HepG2 (cell line): Measurements from ENCODE around the gene FGF1. TPM values are rescaled to one million over a fixed set of nuclear protein-coding genes. Genes with fewer than 3 reads are reported as not detected.

Experiments
- ATAC-seq: fragments of 200-7000 bp; cut with Tn5 transposase; 3 replicates; pipeline ENCODE4 v1.9.1; 2020; ENCODE audit warnings: mild to moderate bottlenecking, moderate library complexity
- BruUV-seq: library from RNA; stranded (reverse); fragments of 400-500 nt; replicated peaks from 2 replicates; lab custom pipeline; 2021; lab: Mats Ljungman, UMichigan
- CTCF ChIA-PET: fragments of 300-600 bp; formaldehyde crosslinking; extraction: SDS; loops from one replicate; lab custom pipeline; 2021; ENCODE audit warnings: low total read pairs, inconsistent platforms, low intra/inter-chr PET ratio; lab: Yijun Ruan, JAX
- POLR2A ChIA-PET: fragments of 350-600 bp; sonication (Branson Sonifier 250); formaldehyde crosslinking; loops from one replicate; lab custom pipeline; 2020; ENCODE audit warnings: antibody characterized with exemption, inconsistent platforms; lab: Yijun Ruan, JAX
- DNase-seq: peaks from one replicate; pipeline ENCODE4 v3.0.0-alpha.2; 2015; ENCODE audit warnings: low spot score
- FAIRE-seq: peaks from 3 replicates; lab custom pipeline; 2011; peaks lifted over from hg19 to GRCh38; lab: Jason Lieb, UNC
- H2AFZ ChIP-seq: one replicate; pipeline ENCODE4 v1.6.1; 2011; ENCODE audit warnings: low read length, inconsistent platforms
- H3K27ac ChIP-seq: fragments of 300-600 bp; 3 replicates; pipeline ENCODE4 v1.8.0; 2011; ENCODE audit warnings: mixed run types, mild to moderate bottlenecking, mixed read lengths, low read length, inconsistent platforms; ENCODE audit not compliant: insufficient read depth; ENCODE audit errors: extremely low read length
- H3K27me3 ChIP-seq, 2 experiments: fragments of 200-600 bp in 1 of 2; 2 replicates in 1 of 2; 3 replicates in 1 of 2; pipeline versions ENCODE4 v1.6.0 to v1.8.0; 2011; ENCODE audit warnings: low read length in 2 of 2, mild to moderate bottlenecking in 2 of 2, moderate library complexity in 2 of 2, inconsistent platforms in 1 of 2; ENCODE audit not compliant: insufficient read depth in 2 of 2, control insufficient read depth in 1 of 2
- H3K36me3 ChIP-seq, 2 experiments: fragments of 200-600 bp in 1 of 2; replicated peaks in 1 of 2; 2 replicates in 1 of 2; 3 replicates in 1 of 2; pipeline versions ENCODE4 v1.5.1 to v1.8.0; 2011; ENCODE audit warnings: low read length in 2 of 2, inconsistent platforms in 1 of 2; ENCODE audit not compliant: insufficient read depth in 2 of 2, control insufficient read depth in 1 of 2
- H3K4me1 ChIP-seq: 2 replicates; pipeline ENCODE4 v1.5.1; 2012; ENCODE audit warnings: low read length, inconsistent platforms; ENCODE audit not compliant: insufficient read depth
- H3K4me2 ChIP-seq: 2 replicates; pipeline ENCODE4 v1.6.0; 2011; ENCODE audit warnings: low read depth, low read length, inconsistent platforms
- H3K4me3 ChIP-seq, 3 experiments: fragments of 200-600 bp in 1 of 3; sonication (generic), shearing (Covaris generic) in 1 of 3; replicated peaks in 1 of 3; 2 replicates each; pipeline ENCODE4 v1.5.1; 2011 to 2016; ENCODE audit warnings: low read length in 3 of 3, inconsistent platforms in 2 of 3, low read depth in 2 of 3, mild to moderate bottlenecking in 2 of 3, control low read depth in 1 of 3, mixed read lengths in 1 of 3; ENCODE audit not compliant: insufficient read depth in 1 of 3
- H3K79me2 ChIP-seq: one replicate; pipeline ENCODE4 v1.6.1; 2011; ENCODE audit warnings: low read length, inconsistent platforms; ENCODE audit not compliant: insufficient read depth
- H3K9ac ChIP-seq: 2 replicates; pipeline ENCODE4 v1.6.0; 2011; ENCODE audit warnings: mild to moderate bottlenecking, low read depth, low read length, inconsistent platforms; ENCODE audit not compliant: insufficient read depth
- H3K9me3 ChIP-seq: 2 replicates; pipeline ENCODE4 v1.5.1; 2012; ENCODE audit warnings: mild to moderate bottlenecking, low read length
- H4K20me1 ChIP-seq: 2 replicates; pipeline ENCODE4 v1.6.0; 2011; ENCODE audit warnings: inconsistent platforms, mild to moderate bottlenecking, low read length, moderate library complexity; ENCODE audit not compliant: insufficient read depth
- USF2 ChIP-seq, 2 experiments: sonication (generic) in 1 of 2; formaldehyde crosslinking in 1 of 2; IDR thresholded peaks; 2 replicates each; pipeline versions ENCODE4 v1.5.1 to v1.6.1; 2011 to 2020; ENCODE audit warnings: borderline replicate concordance in 1 of 2, low read depth in 1 of 2, low read length in 1 of 2, mild to moderate bottlenecking in 1 of 2, missing genetic modification reagents in 1 of 2, moderate library complexity in 1 of 2
- ZNF549 ChIP-seq: sonication (generic); formaldehyde crosslinking; IDR thresholded peaks from 2 replicates; pipeline ENCODE4 v1.5.0; 2020; ENCODE audit warnings: missing genetic modification reagents
- WGBS: methylation state at CpG from one replicate; pipeline ENCODE4 v1.1.6; 2017; ENCODE audit warnings: low lambda C conversion rate; 5-methylcytosine and 5-hydroxymethylcytosine counted together
- in situ Hi-C: cut with HindIII; loops from 2 replicates; pipeline ENCODE4 v1.10.0; 2017; ENCODE audit warnings: low pct_unique_long_range_greater_than_20kb; ENCODE audit not compliant: extremely low pct_ligation_motif_present
- intact Hi-C: fragments of 100-400 bp; cut with micrococcal nuclease; formaldehyde crosslinking; loops from one replicate; pipeline ENCODE4 v1.10.0; 2022; ENCODE audit not compliant: unreplicated experiment
- polyA plus RNA-seq, 8 experiments: library from polyadenylated mRNA; depleted of rRNA in 3 of 8; stranded (reverse) in 7 of 8; unstranded in 1 of 8; fragments of >200 nt; fragmentation: Illumina TruSeq in 4 of 8; extraction: Trizol in 4 of 8; gene quantifications; 2 replicates each; pipeline versions ENCODE4 v1.2.1 to v1.2.3, GENCODE V29; 2011 to 2016; ENCODE audit warnings: low read depth in 4 of 8, missing spikeins in 1 of 8, mixed read lengths in 1 of 8; ENCODE audit not compliant: insufficient read depth in 1 of 8
- total RNA-seq, 5 experiments: library from RNA; depleted of rRNA; stranded (reverse); fragments of >200 nt; fragmentation: Illumina TruSeq; extraction: Trizol; gene quantifications; 2 replicates each; pipeline ENCODE4 v1.2.3, GENCODE V29; 2016; ENCODE audit warnings: low read depth in 1 of 5
- TF ChIP-seq, protein P1 (sequence below): sonication (generic); formaldehyde crosslinking; conservative IDR thresholded peaks from 2 replicates; pipeline ENCODE4 v1.8.0; 2022; ENCODE audit warnings: low read depth, missing genetic modification reagents
- TF ChIP-seq, protein P2 (sequence below): sonication (generic); formaldehyde crosslinking; conservative IDR thresholded peaks from 2 replicates; pipeline ENCODE4 v1.4.0; 2020; ENCODE audit warnings: missing genetic modification reagents

Gene FGF1
- total and polyA plus RNA-seq, 2 of the 13 experiments (the other 11 are each of a cell fraction or from before 2014, with no cell fraction given) = not detected

DNA sequence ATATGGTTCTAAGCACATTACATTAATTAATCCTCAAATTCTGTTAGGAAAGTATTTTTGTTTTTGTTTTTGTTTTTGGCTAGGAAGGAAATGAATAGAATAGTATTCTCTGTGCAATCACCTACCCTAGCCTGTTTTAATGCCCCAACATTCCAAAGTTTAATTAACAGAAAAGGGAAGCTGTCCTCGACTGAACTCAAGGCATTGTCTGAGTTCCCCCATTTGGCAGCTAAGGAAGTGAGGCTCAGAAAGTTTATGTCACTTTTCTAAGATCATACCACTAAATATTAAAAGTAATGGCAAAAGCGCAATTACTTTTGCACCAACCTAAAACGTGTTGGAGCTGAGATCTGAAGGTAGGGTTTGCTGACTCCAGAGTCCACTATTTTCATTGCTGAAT lies 59.8 kb downstream of the FGF1 start:
- WGBS = 48% methylated on average over 3 of the region's 3 CpGs
- ATAC-seq = no peak

More for the DNA sequence above, 59.8 kb downstream of the FGF1 start:
- POLR2A ChIA-PET = no interaction called here
- Histone ChIP-seq H3K27ac (no peak overlapping the region), H2AFZ (no peak overlapping the region), H4K20me1 (no peaks in the 10 kb centered on the region), H3K4me3 (no peak overlapping the region), H3K4me2 (no peak overlapping the region), H3K4me1 (no peaks in the 10 kb centered on the region), H3K27me3 (no peaks in the 10 kb centered on the region), H3K9me3 (no peaks in the 10 kb centered on the region), H3K9ac (no peak overlapping the region), H3K79me2 (no peaks in the 10 kb centered on the region), H3K36me3 (no peaks in the 10 kb centered on the region)
- intact Hi-C loops = no loop called here
- no peak for DNase-seq
- CTCF ChIA-PET = no interaction called here
- BruUV-seq = no TSS peak
- no peak for FAIRE-seq
- TF ChIP-seq, protein P1, sequence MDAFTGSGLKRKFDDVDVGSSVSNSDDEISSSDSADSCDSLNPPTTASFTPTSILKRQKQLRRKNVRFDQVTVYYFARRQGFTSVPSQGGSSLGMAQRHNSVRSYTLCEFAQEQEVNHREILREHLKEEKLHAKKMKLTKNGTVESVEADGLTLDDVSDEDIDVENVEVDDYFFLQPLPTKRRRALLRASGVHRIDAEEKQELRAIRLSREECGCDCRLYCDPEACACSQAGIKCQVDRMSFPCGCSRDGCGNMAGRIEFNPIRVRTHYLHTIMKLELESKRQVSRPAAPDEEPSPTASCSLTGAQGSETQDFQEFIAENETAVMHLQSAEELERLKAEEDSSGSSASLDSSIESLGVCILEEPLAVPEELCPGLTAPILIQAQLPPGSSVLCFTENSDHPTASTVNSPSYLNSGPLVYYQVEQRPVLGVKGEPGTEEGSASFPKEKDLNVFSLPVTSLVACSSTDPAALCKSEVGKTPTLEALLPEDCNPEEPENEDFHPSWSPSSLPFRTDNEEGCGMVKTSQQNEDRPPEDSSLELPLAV = no peak
- TF ChIP-seq ZNF549 (CRISPR knock-in tag) = no peak
- TF ChIP-seq USF2 (IDR thresholded peaks at IDR 0.05; ENCODE audit: low read depth, low read length) = no peak
- TF ChIP-seq USF2 (CRISPR knock-in tag; IDR thresholded peaks at IDR 0.05; ENCODE audit: borderline replicate concordance) = no peak
- TF ChIP-seq, protein P2, sequence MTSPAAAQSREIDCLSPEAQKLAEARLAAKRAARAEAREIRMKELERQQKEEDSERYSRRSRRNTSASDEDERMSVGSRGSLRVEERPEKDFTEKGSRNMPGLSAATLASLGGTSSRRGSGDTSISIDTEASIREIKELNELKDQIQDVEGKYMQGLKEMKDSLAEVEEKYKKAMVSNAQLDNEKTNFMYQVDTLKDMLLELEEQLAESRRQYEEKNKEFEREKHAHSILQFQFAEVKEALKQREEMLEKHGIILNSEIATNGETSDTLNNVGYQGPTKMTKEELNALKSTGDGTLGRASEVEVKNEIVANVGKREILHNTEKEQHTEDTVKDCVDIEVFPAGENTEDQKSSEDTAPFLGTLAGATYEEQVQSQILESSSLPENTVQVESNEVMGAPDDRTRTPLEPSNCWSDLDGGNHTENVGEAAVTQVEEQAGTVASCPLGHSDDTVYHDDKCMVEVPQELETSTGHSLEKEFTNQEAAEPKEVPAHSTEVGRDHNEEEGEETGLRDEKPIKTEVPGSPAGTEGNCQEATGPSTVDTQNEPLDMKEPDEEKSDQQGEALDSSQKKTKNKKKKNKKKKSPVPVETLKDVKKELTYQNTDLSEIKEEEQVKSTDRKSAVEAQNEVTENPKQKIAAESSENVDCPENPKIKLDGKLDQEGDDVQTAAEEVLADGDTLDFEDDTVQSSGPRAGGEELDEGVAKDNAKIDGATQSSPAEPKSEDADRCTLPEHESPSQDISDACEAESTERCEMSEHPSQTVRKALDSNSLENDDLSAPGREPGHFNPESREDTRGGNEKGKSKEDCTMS (CRISPR knock-in tag) = no peak
- in situ Hi-C loops = no loop called here
